ENCODE data around the gene PYGM. TPM values are rescaled to one million over a fixed set of nuclear protein-coding genes. Genes with fewer than 3 reads are reported as not detected.

PYGM gene
- total RNA-seq, 1 donor from 2014 or later: 5.5 TPM

- Mint-ChIP-seq H3K36me3 (ENCODE audit: unreplicated experiment) (no peaks in the 10 kb centered on the region), H3K27me3 (ENCODE audit: unreplicated experiment) (peaks cover 15% of the 10 kb centered on the region), H3K4me3 (ENCODE audit: unreplicated experiment) (no peak overlapping the region), H3K27ac (ENCODE audit: unreplicated experiment) (no peak overlapping the region), H3K4me1 (ENCODE audit: low read depth, unreplicated experiment) (peaks cover 29% of the 10 kb centered on the region), H3K9me3 (ENCODE audit: unreplicated experiment) (peaks cover 7% of the 10 kb centered on the region)
- TF ChIP-seq CTCF (IDR thresholded peaks at IDR 0.05; ENCODE audit: partially characterized antibody, unreplicated experiment): no peak
- DNase-seq: no peak
Measured at GRCh38 chr11:64698427-64698826, 61.3 kb downstream of the PYGM start.

DNA sequence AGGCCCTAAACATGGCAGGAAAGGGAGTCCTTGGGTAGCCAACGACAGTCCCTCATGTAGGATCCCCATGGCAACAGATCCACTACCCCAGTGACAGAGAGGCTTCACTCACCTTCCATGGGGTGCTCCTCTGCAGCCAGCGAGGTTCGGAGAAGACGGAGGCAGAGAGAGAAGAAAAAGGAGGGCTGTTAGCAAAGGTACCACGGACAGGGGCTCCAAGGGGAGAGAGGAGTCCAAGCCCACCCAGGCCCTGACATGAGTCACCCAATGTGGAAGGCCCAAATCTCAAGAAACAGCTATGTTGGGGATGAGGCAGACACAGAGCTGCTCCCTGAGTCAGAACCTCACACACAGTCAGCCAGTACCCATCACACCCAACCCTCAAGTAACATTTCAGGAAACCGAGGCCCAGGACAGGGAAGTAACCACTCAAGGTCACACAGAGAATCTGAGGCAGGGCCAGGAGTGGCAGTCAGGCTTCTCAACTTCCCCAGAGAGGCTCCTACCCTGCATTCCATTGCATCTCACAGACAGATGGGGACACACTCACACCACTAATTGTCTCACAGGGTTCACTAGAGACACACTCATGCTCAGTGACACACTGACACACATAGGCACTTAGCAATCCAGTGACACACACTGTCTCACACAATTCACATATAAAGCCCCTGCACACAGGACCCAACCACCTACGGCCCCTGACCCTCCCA lies 62.0 kb downstream of the PYGM start:
- Mint-ChIP-seq H3K27ac (ENCODE audit: unreplicated experiment) (no peak overlapping the region), H3K4me1 (ENCODE audit: low read depth, unreplicated experiment) (peaks cover 30% of the 10 kb centered on the region), H3K9me3 (ENCODE audit: unreplicated experiment) (peaks cover 7% of the 10 kb centered on the region), H3K27me3 (ENCODE audit: unreplicated experiment) (peaks cover 11% of the 10 kb centered on the region), H3K36me3 (ENCODE audit: unreplicated experiment) (no peaks in the 10 kb centered on the region), H3K4me3 (ENCODE audit: unreplicated experiment) (no peak overlapping the region)
- no peak for DNase-seq
- no peak for TF ChIP-seq CTCF (IDR thresholded peaks at IDR 0.05; ENCODE audit: partially characterized antibody, unreplicated experiment)

Other genes starting within 250 kb of the PYGM start
- gene SLC22A11, start 204.0 kb downstream of the PYGM start, total RNA-seq (ENCODE audit: unreplicated experiment): not detected
- gene SLC22A12, start 168.8 kb downstream of the PYGM start, total RNA-seq (ENCODE audit: unreplicated experiment): not detected
- 50.4 TPM for gene NRXN2, start 36.8 kb downstream of the PYGM start, total RNA-seq (ENCODE audit: unreplicated experiment)
- 2.9 TPM for gene RASGRP2, start 15.8 kb downstream of the PYGM start, total RNA-seq (ENCODE audit: unreplicated experiment)
- gene SF1, start 18.6 kb upstream of the PYGM start, total RNA-seq (ENCODE audit: unreplicated experiment): 415 TPM
- 15.9 TPM for gene MAP4K2, start 43.2 kb upstream of the PYGM start, total RNA-seq (ENCODE audit: unreplicated experiment)
- 39.7 TPM for gene MEN1, start 50.6 kb upstream of the PYGM start, total RNA-seq (ENCODE audit: unreplicated experiment)
- gene CDC42BPG, start 84.7 kb upstream of the PYGM start, total RNA-seq (ENCODE audit: unreplicated experiment): 2.3 TPM
- 114 TPM for gene EHD1, start 118.6 kb upstream of the PYGM start, total RNA-seq (ENCODE audit: unreplicated experiment)
- 25.9 TPM for gene ATG2A, start 157.2 kb upstream of the PYGM start, total RNA-seq (ENCODE audit: unreplicated experiment)
- 148 TPM for gene PPP2R5B, start 164.7 kb upstream of the PYGM start, total RNA-seq (ENCODE audit: unreplicated experiment)
- gene GPHA2, start 175.9 kb upstream of the PYGM start, total RNA-seq (ENCODE audit: unreplicated experiment): not detected
- not detected for gene MAJIN, start 212.1 kb upstream of the PYGM start, total RNA-seq (ENCODE audit: unreplicated experiment)
- not detected for gene BATF2, start 237.0 kb upstream of the PYGM start, total RNA-seq (ENCODE audit: unreplicated experiment)